MCF 10A (cell line): ENCODE measurements around the gene PXDC1. TPM values are rescaled to one million over a fixed set of nuclear protein-coding genes. Genes with fewer than 3 reads are reported as not detected.

Source experiments
- BruUV-seq: library from RNA; stranded (reverse); fragments of 400-500 nt; replicated peaks from 2 replicates; lab custom pipeline; 2021; lab: Mats Ljungman, UMichigan
- CTCF ChIA-PET: fragments of 300-600 bp; sonication (Branson Sonifier 250); formaldehyde crosslinking; extraction: SDS; loops from one replicate; lab custom pipeline; 2021; ENCODE audit warnings: antibody characterized with exemption, inconsistent platforms; lab: Yijun Ruan, JAX
- POLR2A ChIA-PET: fragments of 300-600, 350-650 bp; sonication (Branson Sonifier 250); formaldehyde crosslinking; extraction: SDS; loops from one replicate; lab custom pipeline; 2020; ENCODE audit warnings: antibody characterized with exemption, inconsistent platforms; lab: Yijun Ruan, JAX
- DNase-seq: peaks from one replicate; pipeline ENCODE4 v3.0.0-alpha.2; 2018; ENCODE audit not compliant: unreplicated experiment
- H3K27ac Mint-ChIP-seq: one replicate; pipeline ENCODE4 v1.8.0; 2022; ENCODE audit warnings: mild to moderate bottlenecking, low read depth, mixed read lengths; ENCODE audit not compliant: unreplicated experiment
- H3K27me3 Mint-ChIP-seq: one replicate; pipeline ENCODE4 v1.8.0; 2022; ENCODE audit warnings: mixed read lengths; ENCODE audit not compliant: insufficient read depth, unreplicated experiment
- H3K36me3 Mint-ChIP-seq: one replicate; pipeline ENCODE4 v1.8.0; 2022; ENCODE audit warnings: mild to moderate bottlenecking, moderate library complexity, mixed read lengths; ENCODE audit not compliant: insufficient read depth, unreplicated experiment
- H3K4me1 Mint-ChIP-seq: one replicate; pipeline ENCODE4 v1.8.0; 2022; ENCODE audit warnings: mixed read lengths; ENCODE audit not compliant: insufficient read depth, unreplicated experiment
- H3K4me3 Mint-ChIP-seq: one replicate; pipeline ENCODE4 v1.8.0; 2022; ENCODE audit warnings: mild to moderate bottlenecking, moderate library complexity, mixed read lengths; ENCODE audit not compliant: unreplicated experiment
- H3K9me3 Mint-ChIP-seq: one replicate; pipeline ENCODE4 v1.8.0; 2022; ENCODE audit warnings: mixed read lengths; ENCODE audit not compliant: unreplicated experiment
- CTCF ChIP-seq: fragments of 200-600 bp; IDR thresholded peaks from one replicate; pipeline ENCODE4 v1.8.0; 2022; ENCODE audit warnings: antibody characterized with exemption, mild to moderate bottlenecking; ENCODE audit not compliant: unreplicated experiment
- intact Hi-C: fragments of 100-400 bp; cut with micrococcal nuclease; formaldehyde crosslinking; loops from 2 replicates; pipeline ENCODE4 v1.14.1; 2022
- total RNA-seq: library from RNA; stranded (reverse); gene quantifications from 2 replicates; pipeline ENCODE4 v1.2.3, GENCODE V29; 2022

Gene PXDC1
- total RNA-seq, 1 experiment from 2014 or later = 48.1 TPM

DNA sequence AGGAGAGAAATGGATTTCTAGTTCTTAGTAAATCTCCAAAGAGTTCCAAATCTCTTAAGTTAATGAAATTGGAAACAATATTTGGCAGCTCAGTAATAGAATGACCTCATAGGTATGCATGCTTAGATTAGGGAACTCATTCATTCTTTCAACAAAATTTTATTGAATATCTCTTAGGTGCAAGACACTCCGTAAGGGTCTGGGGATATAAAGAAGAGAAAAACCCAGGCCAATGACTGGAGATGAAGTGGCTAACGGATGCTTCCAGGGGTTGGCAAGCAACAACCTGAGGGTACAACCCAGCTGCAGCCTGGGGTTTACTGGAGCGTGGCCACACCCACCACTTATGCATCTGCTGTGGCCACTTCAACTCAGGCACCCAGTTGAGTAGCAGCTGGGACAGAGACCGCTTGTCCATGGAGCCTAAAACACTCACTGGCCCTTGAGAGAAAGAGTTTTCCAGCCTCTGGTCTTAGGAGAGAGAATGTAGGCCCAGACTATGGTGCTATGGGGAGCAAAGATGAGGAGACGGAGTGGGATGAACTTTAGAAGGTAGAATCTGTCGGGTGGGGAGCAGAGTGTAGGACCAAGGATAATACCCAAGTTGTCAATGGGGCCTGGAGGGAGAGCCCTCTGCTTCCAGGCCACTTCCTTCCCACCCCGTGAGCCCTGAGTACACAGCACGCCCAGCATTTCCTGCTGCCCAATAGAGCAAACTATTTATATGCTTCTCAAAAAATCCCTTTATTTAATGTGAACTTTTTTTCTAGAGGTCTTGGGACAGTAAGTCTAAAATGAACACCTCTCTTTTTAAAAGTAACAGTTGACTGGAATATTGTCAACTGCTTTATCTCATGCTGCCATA is 46.8 kb upstream of the PXDC1 start:
- ChIA-PET CTCF (no interaction called here), POLR2A (interaction anchor here (1.0 kb wide), 1 partner anchor 16 kb away, joined by 6 read pairs; no protein-coding TSS in a partner anchor)
- Mint-ChIP-seq H3K36me3 (no peaks in the 10 kb centered on the region), H3K4me1 (peaks cover 22% of the 10 kb centered on the region), H3K9me3 (no peaks in the 10 kb centered on the region), H3K27me3 (no peaks in the 10 kb centered on the region), H3K27ac (peak overlapping the region; percentile 54), H3K4me3 (no peak overlapping the region)
- no peak for DNase-seq
- intact Hi-C loops = no loop called here
- TSS peak; percentile 95 for BruUV-seq
- no peak for TF ChIP-seq CTCF

- CTCF ChIA-PET = interaction anchor here (0.6 to 0.9 kb wide), 2 partner anchors 51 to 92 kb away, joined by 3 to 4 read pairs; no protein-coding TSS in a partner anchor
- no peak overlapping the region for H3K4me3 Mint-ChIP-seq
- H3K36me3 Mint-ChIP-seq = no peaks in the 10 kb centered on the region
- TSS peak; percentile 86 for BruUV-seq
- DNase-seq = no peak
- H3K27ac Mint-ChIP-seq = peak overlapping the region; percentile 54
- no peaks in the 10 kb centered on the region for H3K9me3 Mint-ChIP-seq
- H3K27me3 Mint-ChIP-seq = no peaks in the 10 kb centered on the region
- peaks cover 22% of the 10 kb centered on the region for H3K4me1 Mint-ChIP-seq
- TF ChIP-seq CTCF = no peak
- intact Hi-C loops = no loop called here
- POLR2A ChIA-PET = interaction anchor here (0.8 to 1.0 kb wide), 2 partner anchors 11 to 15 kb away, joined by 3 to 6 read pairs; no protein-coding TSS in a partner anchor
These were observed 45.9 kb upstream of the PXDC1 start for GRCh38 chr6:3797231-3798054.

DNA sequence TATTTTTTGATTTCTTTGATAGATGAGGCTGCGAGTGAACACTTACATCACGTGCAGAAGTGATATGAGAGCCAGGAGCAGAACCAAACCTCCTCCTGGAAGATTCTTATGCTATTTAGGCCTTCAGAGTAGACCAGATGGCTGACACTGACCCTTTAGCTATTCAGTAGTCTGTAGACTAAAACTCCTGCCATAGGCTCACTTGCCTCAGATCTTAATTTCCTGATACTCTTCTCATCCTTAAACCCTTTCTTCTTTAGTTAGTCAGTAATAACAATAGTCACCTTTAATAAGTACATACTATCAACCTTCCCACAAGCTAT is 45.2 kb upstream of the PXDC1 start:
- Mint-ChIP-seq H3K9me3 (no peaks in the 10 kb centered on the region), H3K27me3 (no peaks in the 10 kb centered on the region), H3K4me1 (peaks cover 22% of the 10 kb centered on the region), H3K4me3 (no peak overlapping the region), H3K27ac (no peak overlapping the region), H3K36me3 (no peaks in the 10 kb centered on the region)
- ChIA-PET CTCF (interaction anchor here (0.9 kb wide), 1 partner anchor 51 kb away, joined by 4 read pairs; no protein-coding TSS in a partner anchor), POLR2A (interaction anchor here (0.8 kb wide), 1 partner anchor 10 kb away, joined by 3 read pairs; no protein-coding TSS in a partner anchor)
- no peak for TF ChIP-seq CTCF
- DNase-seq = no peak
- no TSS peak for BruUV-seq
- intact Hi-C loops = no loop called here
